Measurements from ENCODE around the gene ARHGDIB.

ARHGDIB gene

GRCh38 chr12:14948672-14949071, 12.7 kb downstream of the ARHGDIB start:
- Histone ChIP-seq H3K36me3 (peaks cover 75% of the 10 kb centered on the region), H3K27me3 (no peaks in the 10 kb centered on the region), H3K9me3 (no peaks in the 10 kb centered on the region), H3K27ac (peak overlapping the region; percentile 95), H3K4me3 (ENCODE audit: low read depth in 1 of 2, low read length in 1 of 2) (peak overlapping the region; percentile 31 to 45), H3K4me1 (ENCODE audit: control insufficient read depth in 1 of 2, insufficient read depth in 1 of 2, low read depth in 1 of 2, low read length in 1 of 2) (peaks cover 63 to 66% of the 10 kb centered on the region in 2 experiments)
- TF ChIP-seq CTCF (IDR thresholded peaks at IDR 0.05), result no peak

GRCh38 chr12:14946861-14947260, 14.5 kb downstream of the ARHGDIB start:
- peaks cover 45 to 48% of the 10 kb centered on the region in 2 experiments for H3K4me1 ChIP-seq (ENCODE audit: control insufficient read depth in 1 of 2, insufficient read depth in 1 of 2, low read depth in 1 of 2, low read length in 1 of 2)
- TF ChIP-seq CTCF (IDR thresholded peaks at IDR 0.05), result no peak
- H3K36me3 ChIP-seq, result peaks cover 93% of the 10 kb centered on the region
- H3K27me3 ChIP-seq, result no peaks in the 10 kb centered on the region
- H3K27ac ChIP-seq, result peak overlapping the region; percentile 95
- no peak overlapping the region for H3K4me3 ChIP-seq (ENCODE audit: low read depth in 1 of 2, low read length in 1 of 2)
- H3K9me3 ChIP-seq, result no peaks in the 10 kb centered on the region

GRCh38 chr12:14946162-14946561, 15.2 kb downstream of the ARHGDIB start:
- no peaks in the 10 kb centered on the region for H3K9me3 ChIP-seq
- peak overlapping the region; percentile 95 for H3K27ac ChIP-seq
- peaks cover 38 to 41% of the 10 kb centered on the region in 2 experiments for H3K4me1 ChIP-seq (ENCODE audit: control insufficient read depth in 1 of 2, insufficient read depth in 1 of 2, low read depth in 1 of 2, low read length in 1 of 2)
- peaks cover 100% of the 10 kb centered on the region for H3K36me3 ChIP-seq
- H3K4me3 ChIP-seq (ENCODE audit: low read depth in 1 of 2, low read length in 1 of 2), result no peak overlapping the region
- no peak for TF ChIP-seq CTCF (IDR thresholded peaks at IDR 0.05)
- no peaks in the 10 kb centered on the region for H3K27me3 ChIP-seq

- Histone ChIP-seq H3K27me3 (no peaks in the 10 kb centered on the region), H3K4me3 (ENCODE audit: low read depth in 1 of 2, low read length in 1 of 2) (no peak overlapping the region), H3K9me3 (no peaks in the 10 kb centered on the region), H3K36me3 (peaks cover 75% of the 10 kb centered on the region), H3K27ac (peak overlapping the region; percentile 68), H3K4me1 (ENCODE audit: control insufficient read depth in 1 of 2, insufficient read depth in 1 of 2, low read depth in 1 of 2, low read length in 1 of 2) (peaks cover 18 to 24% of the 10 kb centered on the region in 2 experiments)
- TF ChIP-seq CTCF (IDR thresholded peaks at IDR 0.05), result no peak
Observed at GRCh38 chr12:14942196-14942931, 19.0 kb downstream of the ARHGDIB start.

GRCh38 chr12:14941369-14941768, 20.0 kb downstream of the ARHGDIB start:
- no peaks in the 10 kb centered on the region for H3K9me3 ChIP-seq
- TF ChIP-seq CTCF (IDR thresholded peaks at IDR 0.05), result no peak
- peak overlapping the region; percentile 68 for H3K27ac ChIP-seq
- peaks cover 75% of the 10 kb centered on the region for H3K36me3 ChIP-seq
- H3K4me1 ChIP-seq (ENCODE audit: control insufficient read depth in 1 of 2, insufficient read depth in 1 of 2, low read depth in 1 of 2, low read length in 1 of 2), result peaks cover 18 to 21% of the 10 kb centered on the region in 2 experiments
- no peaks in the 10 kb centered on the region for H3K27me3 ChIP-seq
- no peak overlapping the region for H3K4me3 ChIP-seq (ENCODE audit: low read depth in 1 of 2, low read length in 1 of 2)

All from neutrophil (primary cell).